ENCODE results near the gene MS4A6A.
"Not testable (repeated sequence)": the region's sequence is repeated elsewhere in the genome, so short reads cannot be mapped to it uniquely, and the experiment has no call there.

Gene MS4A6A

GRCh38 chr11:60183591-60184205 is 815 bp upstream of the MS4A6A start:
- no peak for DNase-seq (ENCODE audit: low read depth in 2 of 2)

- no peak for DNase-seq (ENCODE audit: low read depth in 2 of 2)
Observed at GRCh38 chr11:60175860-60176275, 7.0 kb downstream of the MS4A6A start.

- DNase-seq (ENCODE audit: low read depth in 2 of 2), result no peak
Observed at GRCh38 chr11:60172011-60172410, 10.9 kb downstream of the MS4A6A start.

- DNase-seq (ENCODE audit: low read depth in 2 of 2), result no peak
Observed at GRCh38 chr11:60170566-60170965, 12.3 kb downstream of the MS4A6A start.

GRCh38 chr11:60169264-60169915 is 13.5 kb downstream of the MS4A6A start:
- DNase-seq (ENCODE audit: low read depth in 2 of 2), result no peak

GRCh38 chr11:60168306-60168705 is 14.6 kb downstream of the MS4A6A start:
- no peak for DNase-seq (ENCODE audit: low read depth in 2 of 2)

- DNase-seq (ENCODE audit: low read depth in 2 of 2), result no peak
Observed at GRCh38 chr11:60165951-60166350, 16.9 kb downstream of the MS4A6A start.

GRCh38 chr11:60165538-60165937 is 17.3 kb downstream of the MS4A6A start:
- no peak for DNase-seq (ENCODE audit: low read depth in 2 of 2)

- DNase-seq (ENCODE audit: low read depth in 2 of 2), result no peak
Observed at GRCh38 chr11:60164550-60165075, 18.3 kb downstream of the MS4A6A start.

- DNase-seq (ENCODE audit: low read depth in 2 of 2), result no peak
Observed at GRCh38 chr11:60161766-60162165, 21.1 kb downstream of the MS4A6A start.

GRCh38 chr11:60161107-60161506 is 21.8 kb downstream of the MS4A6A start:
- no peak for DNase-seq (ENCODE audit: low read depth in 2 of 2)

GRCh38 chr11:60159868-60160267 is 23.0 kb downstream of the MS4A6A start:
- no peak for DNase-seq (ENCODE audit: low read depth in 2 of 2)

GRCh38 chr11:60159284-60159683 is 23.6 kb downstream of the MS4A6A start:
- DNase-seq (ENCODE audit: low read depth in 2 of 2), result no peak

GRCh38 chr11:60158636-60159035 is 24.2 kb downstream of the MS4A6A start:
- DNase-seq (ENCODE audit: low read depth in 2 of 2), result no peak

GRCh38 chr11:60155931-60156330 is 27.0 kb downstream of the MS4A6A start:
- no peak for DNase-seq (ENCODE audit: low read depth in 2 of 2)

- not testable (repeated sequence) for DNase-seq (ENCODE audit: low read depth in 2 of 2)
Observed at GRCh38 chr11:60152727-60153126, 30.2 kb downstream of the MS4A6A start.

- DNase-seq (ENCODE audit: low read depth in 2 of 2), result no peak
Observed at GRCh38 chr11:60150279-60150678, 32.6 kb downstream of the MS4A6A start.

GRCh38 chr11:60145677-60146076 is 37.2 kb downstream of the MS4A6A start:
- no peak for DNase-seq (ENCODE audit: low read depth in 2 of 2)

GRCh38 chr11:60143768-60144167 is 39.1 kb downstream of the MS4A6A start:
- DNase-seq (ENCODE audit: low read depth in 2 of 2), result no peak

GRCh38 chr11:60133917-60134316 is 49.0 kb downstream of the MS4A6A start:
- no peak for DNase-seq (ENCODE audit: low read depth in 2 of 2)

- no peak for DNase-seq (ENCODE audit: low read depth in 2 of 2)
Observed at GRCh38 chr11:60131912-60132311, 51.0 kb downstream of the MS4A6A start.

GRCh38 chr11:60130496-60130895 is 52.4 kb downstream of the MS4A6A start:
- no peak for DNase-seq (ENCODE audit: low read depth in 2 of 2)

- no peak for DNase-seq (ENCODE audit: low read depth in 2 of 2)
Observed at GRCh38 chr11:60129853-60130252, 53.0 kb downstream of the MS4A6A start.

Data from stimulated activated CD8-positive, alpha-beta memory T cell treated with anti-CD3 and anti-CD28 coated beads, Interleukin-2, amount 100 ng/mL, for 1 hour (primary cell).